Effector memory CD4-positive, alpha-beta T cell (primary cell): ENCODE measurements around the gene ALG9.

Experiments
- DNase-seq, 3 donors: peaks; one replicate each; pipeline ENCODE4 v3.0.0-alpha.2; 2020
- H3K27ac ChIP-seq: 2 replicates; pipeline ENCODE4 v1.7.0; 2013; ENCODE audit warnings: mild to moderate bottlenecking, low read length, moderate library complexity; ENCODE audit not compliant: insufficient read depth, poor library complexity, severe bottlenecking
- H3K27me3 ChIP-seq: replicated peaks from 2 replicates; pipeline ENCODE4 v1.7.0; 2013; ENCODE audit warnings: mild to moderate bottlenecking, low read length; ENCODE audit not compliant: insufficient read depth, control insufficient read depth, poor library complexity, severe bottlenecking
- H3K36me3 ChIP-seq: 2 replicates; pipeline ENCODE4 v1.7.0; 2013; ENCODE audit warnings: mild to moderate bottlenecking, low read length, moderate library complexity; ENCODE audit not compliant: control insufficient read depth, insufficient read depth
- H3K4me1 ChIP-seq: 2 replicates; pipeline ENCODE4 v1.7.0; 2013; ENCODE audit warnings: low read length, mild to moderate bottlenecking; ENCODE audit not compliant: control insufficient read depth, insufficient read depth, poor library complexity, severe bottlenecking
- H3K4me3 ChIP-seq: 2 replicates; pipeline ENCODE4 v1.7.0; 2013; ENCODE audit warnings: low read length, low read depth, mild to moderate bottlenecking; ENCODE audit not compliant: insufficient read depth, poor library complexity, severe bottlenecking
- H3K9me3 ChIP-seq: 2 replicates; pipeline ENCODE4 v1.7.0; 2013; ENCODE audit warnings: mild to moderate bottlenecking, low read length, moderate library complexity; ENCODE audit not compliant: control insufficient read depth

ALG9 gene

DNA sequence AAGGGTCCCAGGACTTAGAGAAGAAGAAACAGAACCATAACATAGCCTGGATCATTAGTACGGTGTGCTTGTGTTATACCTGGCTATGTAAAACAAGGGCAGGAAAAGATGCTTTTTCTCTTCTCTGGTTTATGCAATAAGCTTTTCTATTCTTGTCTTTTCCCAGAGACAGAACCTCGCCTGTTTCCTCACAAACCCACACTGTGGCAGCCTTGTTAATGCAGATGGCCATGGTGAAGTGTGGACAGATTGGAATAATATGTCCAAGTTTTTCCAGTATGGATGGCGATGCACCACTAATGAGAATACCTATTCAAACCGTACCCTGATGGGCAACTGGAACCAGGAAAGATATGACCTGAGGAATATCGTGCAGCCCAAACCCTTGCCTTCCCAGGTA, 10.8 kb upstream of the ALG9 start:
- no peak overlapping the region for H3K4me3 ChIP-seq
- no peaks in the 10 kb centered on the region for H3K27me3 ChIP-seq
- no peak overlapping the region for H3K27ac ChIP-seq
- no peaks in the 10 kb centered on the region for H3K9me3 ChIP-seq
- peaks cover 14% of the 10 kb centered on the region for H3K4me1 ChIP-seq
- DNase-seq = no peak
- H3K36me3 ChIP-seq = no peaks in the 10 kb centered on the region

GRCh38 chr11:111879637-111879960, 8.2 kb upstream of the ALG9 start:
- Histone ChIP-seq H3K36me3 (no peaks in the 10 kb centered on the region), H3K27me3 (no peaks in the 10 kb centered on the region), H3K4me3 (peak overlapping the region; percentile 53), H3K4me1 (peaks cover 14% of the 10 kb centered on the region), H3K27ac (peak overlapping the region; percentile 96), H3K9me3 (no peaks in the 10 kb centered on the region)
- DNase-seq = no peak

DNA sequence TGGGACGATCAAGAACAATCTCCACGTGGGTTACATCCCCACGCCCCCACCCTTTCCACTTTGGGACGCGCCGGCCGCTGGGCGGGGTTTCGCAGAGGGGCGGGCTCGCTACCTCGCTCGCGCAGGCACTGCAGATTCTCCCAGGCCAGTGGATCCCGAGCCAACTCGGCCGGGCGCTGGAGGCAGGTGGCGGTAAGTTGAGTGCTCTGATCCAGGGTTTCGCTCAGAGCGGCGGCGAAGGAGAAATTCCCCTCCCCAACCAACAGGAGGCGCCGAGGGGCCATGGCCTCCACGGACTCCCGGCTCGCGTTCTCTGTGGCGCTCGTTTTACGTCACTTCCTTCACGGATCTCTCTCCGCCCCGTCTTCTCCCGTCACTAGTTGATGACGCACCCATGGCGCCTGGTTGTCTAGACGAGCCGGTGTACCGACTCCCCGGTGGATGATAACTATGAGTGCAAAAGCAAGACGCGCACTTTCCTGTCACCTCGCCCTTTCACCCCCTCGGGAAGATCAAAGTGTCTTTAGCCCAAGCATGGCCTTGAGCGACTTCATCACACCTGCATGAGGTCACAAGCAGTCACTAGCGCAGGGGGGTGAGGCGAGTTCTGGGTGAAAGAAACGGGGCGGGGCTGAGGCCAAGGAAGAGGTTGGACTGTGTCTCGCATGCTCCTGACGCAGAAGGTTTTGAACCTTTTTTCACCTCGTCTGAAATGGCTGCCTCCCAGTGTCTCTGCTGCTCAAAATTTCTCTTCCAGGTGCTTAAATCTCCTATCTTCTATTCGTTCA, 7.7 kb upstream of the ALG9 start, which contains the start of the genes CFAP68 and FDXACB1:
CFAP68 (plus strand) TSS at position 693 of the 788 bp plus-strand sequence; CDS start at position 713, 20 bp downstream.
FDXACB1 (minus strand) TSS at position 317 of the 788 bp plus-strand sequence; CDS start at position 284, 33 bp downstream.
- no peaks in the 10 kb centered on the region for H3K27me3 ChIP-seq
- H3K4me3 ChIP-seq = peak within 1 kb of the TSS; percentile 53
- no peaks in the 10 kb centered on the region for H3K9me3 ChIP-seq
- peak within 1 kb of the TSS; percentile 96 for H3K27ac ChIP-seq
- peaks cover 14% of the 10 kb centered on the region for H3K4me1 ChIP-seq
- DNase-seq = peak; percentile 94 to 96 (median 95)
- H3K36me3 ChIP-seq = no peaks in the 10 kb centered on the region

- no peaks in the 10 kb centered on the region for H3K9me3 ChIP-seq
- H3K4me1 ChIP-seq = peaks cover 14% of the 10 kb centered on the region
- no peaks in the 10 kb centered on the region for H3K36me3 ChIP-seq
- H3K27ac ChIP-seq = peak overlapping the region; percentile 96
- no peak for DNase-seq
- H3K4me3 ChIP-seq = peak overlapping the region; percentile 53
- no peaks in the 10 kb centered on the region for H3K27me3 ChIP-seq
Measured at GRCh38 chr11:111878385-111878848, 7.0 kb upstream of the ALG9 start.

DNA sequence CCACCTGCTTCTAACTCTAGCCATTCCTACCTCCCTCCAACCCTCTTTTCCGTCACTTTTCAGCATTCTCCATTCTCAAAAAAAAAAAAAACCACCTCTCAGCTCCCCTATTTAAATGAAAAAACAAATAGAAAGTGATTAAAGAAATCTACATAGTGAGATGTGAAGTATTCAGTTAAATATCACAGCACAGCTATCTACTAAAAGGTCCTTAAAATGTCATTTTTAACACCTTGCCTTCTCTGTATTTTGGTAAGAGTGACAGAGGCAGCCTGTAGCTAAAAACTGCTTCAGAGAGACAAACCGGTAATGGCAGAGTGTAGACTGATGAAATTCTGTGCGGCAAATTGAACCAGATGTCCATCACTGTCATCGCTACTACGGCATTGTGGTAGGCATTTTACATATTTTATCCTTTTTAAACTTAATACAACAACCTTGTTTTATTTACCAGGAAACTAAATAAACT, 346 bp upstream of the ALG9 start:
- peaks cover 13% of the 10 kb centered on the region for H3K36me3 ChIP-seq
- H3K27ac ChIP-seq = peak overlapping the region; percentile 85
- peak overlapping the region; percentile 82 for H3K4me3 ChIP-seq
- no peaks in the 10 kb centered on the region for H3K27me3 ChIP-seq
- no peak for DNase-seq
- no peaks in the 10 kb centered on the region for H3K9me3 ChIP-seq
- no peaks in the 10 kb centered on the region for H3K4me1 ChIP-seq

DNA sequence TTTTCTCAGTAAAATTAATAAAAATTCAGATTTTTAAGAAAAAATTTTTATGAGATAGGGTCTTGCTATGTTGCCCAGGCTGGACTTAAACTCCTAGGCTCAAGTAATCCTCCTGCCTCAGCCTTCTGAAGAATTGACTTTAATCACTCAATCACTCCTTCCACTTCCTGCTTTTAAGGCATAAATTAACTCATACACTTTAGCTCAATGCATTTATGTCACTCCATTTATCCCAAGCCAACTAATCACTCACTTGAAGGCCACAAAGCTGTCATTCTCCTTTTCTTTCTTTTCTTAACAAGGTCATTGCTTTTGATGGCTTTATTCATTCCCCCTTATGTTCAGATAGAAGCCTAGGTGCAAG, 877 bp downstream of the ALG9 start:
- H3K4me1 ChIP-seq = no peaks in the 10 kb centered on the region
- peak overlapping the region; percentile 82 for H3K4me3 ChIP-seq
- H3K27me3 ChIP-seq = no peaks in the 10 kb centered on the region
- no peaks in the 10 kb centered on the region for H3K9me3 ChIP-seq
- peaks cover 24% of the 10 kb centered on the region for H3K36me3 ChIP-seq
- DNase-seq = no peak
- peak overlapping the region; percentile 85 for H3K27ac ChIP-seq

DNA sequence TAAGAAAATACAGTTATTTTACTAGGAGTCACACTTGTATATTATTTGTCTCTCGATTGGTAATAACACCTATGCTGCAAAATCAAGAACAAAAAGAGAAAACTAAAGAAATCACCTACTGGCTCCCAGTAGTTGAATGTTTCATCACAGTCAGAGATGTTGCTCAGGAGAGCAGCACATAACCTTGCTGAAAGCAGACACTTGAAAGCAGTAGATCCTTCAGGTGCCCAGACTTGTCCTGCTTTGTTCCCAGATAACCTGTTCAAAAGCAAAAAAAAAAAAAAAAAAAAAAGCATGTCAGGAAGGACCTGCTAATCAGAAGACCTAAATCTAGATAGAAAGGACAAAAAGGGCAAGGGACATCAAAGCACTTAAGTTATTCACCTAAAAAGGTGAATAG, 1.3 kb downstream of the ALG9 start:
- no peak overlapping the region for H3K4me3 ChIP-seq
- peaks cover 27% of the 10 kb centered on the region for H3K36me3 ChIP-seq
- no peak overlapping the region for H3K27ac ChIP-seq
- no peaks in the 10 kb centered on the region for H3K4me1 ChIP-seq
- DNase-seq = no peak
- no peaks in the 10 kb centered on the region for H3K27me3 ChIP-seq
- no peaks in the 10 kb centered on the region for H3K9me3 ChIP-seq

GRCh38 chr11:111860257-111860656, 11.1 kb downstream of the ALG9 start:
- Histone ChIP-seq H3K4me3 (no peak overlapping the region), H3K4me1 (no peaks in the 10 kb centered on the region), H3K27me3 (no peaks in the 10 kb centered on the region), H3K9me3 (no peaks in the 10 kb centered on the region), H3K27ac (no peak overlapping the region), H3K36me3 (peaks cover 37% of the 10 kb centered on the region)
- no peak for DNase-seq

GRCh38 chr11:111855506-111855905, 15.9 kb downstream of the ALG9 start:
- Histone ChIP-seq H3K4me1 (no peaks in the 10 kb centered on the region), H3K9me3 (no peaks in the 10 kb centered on the region), H3K36me3 (peaks cover 18% of the 10 kb centered on the region), H3K27ac (no peak overlapping the region), H3K4me3 (no peak overlapping the region), H3K27me3 (no peaks in the 10 kb centered on the region)
- DNase-seq = no peak

- Histone ChIP-seq H3K36me3 (peaks cover 19% of the 10 kb centered on the region), H3K27me3 (no peaks in the 10 kb centered on the region), H3K9me3 (no peaks in the 10 kb centered on the region), H3K4me3 (no peak overlapping the region), H3K4me1 (no peaks in the 10 kb centered on the region), H3K27ac (no peak overlapping the region)
- no peak for DNase-seq
Measured at GRCh38 chr11:111852103-111852502, 19.3 kb downstream of the ALG9 start.
